HG03378 (cell line): ENCODE results near the gene PFDN1.
A peak's percentile ranks its signal among the peaks of the same experiment; 100 is the strongest.

Experiments
- ATAC-seq: cut with Tn5 transposase; IDR thresholded peaks from one replicate; pipeline ENCODE4 v1.9.1; 2021; ENCODE audit warnings: mild to moderate bottlenecking, moderate library complexity; ENCODE audit not compliant: unreplicated experiment

The PFDN1 gene

DNA sequence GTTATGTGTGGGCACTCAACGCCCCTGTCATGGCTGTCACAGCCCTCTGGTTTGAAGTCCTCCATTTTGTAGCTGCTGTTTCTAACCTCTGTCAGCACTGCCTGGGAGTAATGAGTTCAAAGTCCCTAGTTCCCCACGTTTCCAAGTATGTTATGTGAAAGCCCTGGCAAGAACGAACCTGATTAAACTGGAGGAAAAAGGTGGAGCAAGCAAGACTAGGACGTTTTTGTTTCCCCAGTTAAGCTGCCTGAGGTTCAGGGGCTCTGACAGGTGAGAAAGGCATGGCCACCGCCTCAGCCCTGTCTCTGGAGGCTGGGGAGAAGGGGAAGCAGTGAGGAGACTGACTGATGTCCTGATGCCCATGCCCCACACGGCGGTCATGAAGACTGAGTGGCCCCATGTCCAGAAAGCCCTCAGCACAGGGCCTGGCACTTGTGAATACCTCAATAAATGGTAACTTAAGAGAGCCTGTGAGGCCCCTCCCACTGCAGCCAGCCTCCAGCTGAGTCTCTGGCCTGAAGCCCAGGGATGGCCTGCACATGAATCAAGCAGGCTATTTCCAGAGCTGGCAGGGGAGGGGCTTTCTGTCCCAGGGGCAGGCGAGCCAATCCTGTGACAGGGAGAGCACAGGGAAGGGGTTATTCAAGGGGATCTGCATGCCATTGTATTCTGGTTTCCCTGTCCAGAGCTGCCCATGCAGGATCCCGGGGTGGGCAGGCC, 61.8 kb downstream of the PFDN1 start:
- no peak for ATAC-seq

DNA sequence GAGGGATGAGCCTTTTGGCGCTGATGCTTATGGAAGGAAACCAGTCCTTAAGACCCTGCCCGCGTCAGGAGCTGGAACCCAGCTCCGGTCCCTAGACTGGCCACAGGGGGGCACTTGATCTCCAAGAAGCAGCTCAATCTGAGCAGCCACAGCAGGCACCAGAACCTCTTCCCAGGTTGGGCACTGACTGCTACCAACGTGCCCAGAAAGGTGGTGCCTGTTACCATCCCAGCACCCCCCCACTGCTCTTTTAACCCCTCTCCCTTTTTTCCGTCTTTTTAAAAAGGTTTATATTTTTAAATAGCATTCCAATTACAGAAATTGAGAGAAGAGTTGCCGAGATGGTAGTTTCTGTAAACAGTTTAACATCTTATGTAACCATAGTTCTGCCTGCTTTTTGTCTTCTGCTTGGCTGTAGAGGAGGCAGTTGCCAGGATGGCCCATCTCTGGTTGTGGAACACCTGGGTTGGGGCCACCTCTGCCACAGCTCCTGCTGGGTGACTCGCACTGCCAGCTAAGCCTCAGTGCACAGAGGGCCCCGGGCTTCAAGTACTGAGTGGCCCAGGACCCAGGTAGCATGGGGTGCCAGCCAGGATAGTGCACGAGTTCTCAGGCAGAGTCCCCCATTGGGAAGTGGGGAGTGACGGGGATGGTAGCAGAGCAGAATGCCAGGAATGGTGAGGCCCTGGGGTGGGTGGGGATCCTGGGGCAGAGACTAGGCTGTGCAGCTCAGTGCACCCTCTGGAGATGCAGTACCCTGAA, 62.8 kb downstream of the PFDN1 start:
- ATAC-seq = no peak

DNA sequence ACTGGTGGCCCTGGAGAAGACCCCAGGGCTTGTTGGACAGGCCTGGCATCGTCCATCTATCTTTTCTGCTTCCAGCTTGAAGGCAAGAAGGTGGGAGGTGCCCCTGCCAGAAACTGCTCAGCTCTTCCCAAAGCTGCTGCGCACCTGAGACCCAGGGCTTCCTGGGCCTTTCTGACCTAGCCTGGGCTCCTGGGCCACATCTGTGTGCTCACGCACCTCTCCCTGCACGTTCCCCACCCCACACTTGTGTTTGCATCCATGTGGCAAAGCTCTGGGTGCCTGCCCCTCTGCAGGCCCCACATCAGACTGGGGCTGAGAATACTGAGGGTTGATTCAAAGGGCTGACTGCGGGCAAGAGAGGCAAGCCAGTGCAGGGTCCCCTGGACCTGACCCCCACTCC, 63.4 kb downstream of the PFDN1 start:
- no peak for ATAC-seq

DNA sequence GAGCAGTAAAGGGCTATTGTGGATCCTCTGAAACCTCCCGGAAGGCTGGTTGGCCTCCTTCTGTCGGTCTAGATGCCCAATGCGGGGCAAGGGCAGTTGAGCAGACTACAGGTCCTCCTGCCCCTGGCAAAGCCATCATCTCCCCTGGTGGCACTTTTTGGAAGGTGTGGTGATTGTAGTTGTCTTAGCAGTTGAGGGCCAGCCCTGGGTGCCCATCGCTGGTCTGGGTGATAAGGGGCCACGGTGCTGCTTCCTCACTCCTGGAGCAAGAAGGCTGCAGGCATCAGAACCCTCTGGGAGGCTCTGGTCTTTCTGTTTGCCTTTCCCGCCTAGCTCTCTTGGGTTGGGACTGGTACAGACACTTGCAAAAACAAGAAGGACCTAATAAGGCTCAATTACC, 64.1 kb downstream of the PFDN1 start:
- ATAC-seq = no peak

DNA sequence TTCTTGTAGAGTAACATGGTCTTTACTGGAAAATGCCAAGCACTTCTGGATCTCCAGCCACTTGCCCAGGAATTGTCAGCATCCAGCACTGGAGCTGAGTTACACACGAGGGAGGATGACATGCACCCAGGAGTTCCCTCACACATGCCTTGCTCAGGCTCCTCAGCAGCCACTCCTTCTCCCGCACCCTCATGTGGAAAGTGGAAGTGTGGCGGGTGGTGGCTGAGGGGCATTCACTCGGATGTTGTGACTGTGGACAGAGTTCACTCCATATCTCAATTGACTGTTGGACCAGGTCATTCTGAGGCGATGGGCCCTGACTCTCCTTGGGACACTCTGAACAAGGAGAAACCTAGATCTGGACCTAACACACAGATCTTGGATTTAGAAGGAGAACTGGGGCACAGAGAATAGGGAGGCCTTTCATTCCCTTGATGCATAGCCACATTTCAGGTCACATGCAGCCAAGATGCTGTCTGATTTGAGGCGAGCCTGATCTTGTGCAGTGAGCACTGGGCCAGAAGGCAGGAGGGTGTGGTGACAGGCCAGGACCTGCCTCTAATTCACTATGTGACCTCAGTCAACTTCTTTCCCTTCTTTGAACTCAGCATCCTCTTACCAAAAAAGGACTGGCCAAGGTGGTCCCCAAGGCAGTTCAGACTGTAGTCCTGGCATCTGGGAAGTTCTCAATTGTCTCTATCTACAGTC, 65.9 kb downstream of the PFDN1 start:
- no peak for ATAC-seq

DNA sequence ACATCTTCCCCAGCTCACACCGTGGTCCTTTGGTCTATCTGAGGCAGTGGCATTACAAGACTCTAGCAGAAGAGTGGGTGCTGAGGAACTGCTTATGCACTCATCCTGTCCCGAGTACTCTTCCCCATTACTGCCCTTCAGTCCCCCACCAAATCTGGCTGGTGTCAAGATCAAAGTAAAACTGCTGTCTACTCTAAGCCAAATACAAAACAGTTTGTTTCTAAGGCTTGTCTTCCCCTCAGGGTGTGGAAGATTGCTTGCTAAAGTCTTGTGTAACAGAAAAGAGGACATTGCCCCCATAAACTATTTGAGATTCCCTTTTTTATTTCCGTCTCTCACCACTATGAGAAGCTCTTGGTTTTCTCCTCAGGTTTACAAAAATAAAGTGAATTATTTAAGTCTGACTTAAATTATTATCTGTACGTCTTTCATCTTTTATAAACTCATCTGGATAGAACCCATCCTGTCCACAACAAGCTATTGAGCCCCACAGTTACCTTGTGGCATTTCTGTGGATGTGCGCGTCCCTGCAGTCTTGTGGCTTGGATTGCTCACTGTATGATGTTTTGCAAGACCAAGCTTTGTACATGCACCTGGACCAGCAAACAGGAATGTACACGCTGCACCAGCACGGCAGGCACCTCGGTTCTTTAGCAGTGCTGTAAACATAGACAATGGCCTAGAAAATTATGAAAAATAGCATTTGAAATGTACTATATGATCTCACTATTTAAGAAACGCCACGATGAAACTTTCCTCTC, 66.9 kb downstream of the PFDN1 start:
- no peak for ATAC-seq

DNA sequence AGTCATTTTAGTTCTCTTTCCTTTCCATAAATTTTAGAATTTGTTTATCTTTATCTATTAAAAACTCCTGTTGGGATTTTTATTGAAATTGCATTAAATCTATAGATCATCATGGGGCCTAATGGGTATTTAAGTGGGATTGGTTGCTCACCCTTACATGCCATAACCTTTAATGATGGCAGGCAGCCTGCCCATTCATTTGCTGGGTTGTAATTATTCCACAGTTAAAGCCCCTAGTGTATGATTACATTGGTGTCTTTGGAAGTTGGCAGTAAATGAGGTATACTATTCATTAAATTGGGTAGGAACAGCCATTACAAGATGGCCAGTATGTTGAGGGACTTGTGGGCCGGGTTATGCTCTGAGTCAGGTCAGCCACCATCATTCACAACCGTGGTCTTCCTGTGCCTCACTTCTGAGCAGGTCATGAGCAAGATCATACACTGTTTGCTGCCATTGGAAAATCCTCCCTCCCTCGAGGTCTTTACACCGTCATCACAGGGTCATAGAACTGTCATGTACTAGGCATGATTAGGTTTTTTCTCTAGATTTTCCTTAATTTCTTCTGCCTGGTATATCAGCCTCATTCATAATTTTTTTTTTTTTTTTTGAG, 68.4 kb downstream of the PFDN1 start:
- ATAC-seq = no peak

DNA sequence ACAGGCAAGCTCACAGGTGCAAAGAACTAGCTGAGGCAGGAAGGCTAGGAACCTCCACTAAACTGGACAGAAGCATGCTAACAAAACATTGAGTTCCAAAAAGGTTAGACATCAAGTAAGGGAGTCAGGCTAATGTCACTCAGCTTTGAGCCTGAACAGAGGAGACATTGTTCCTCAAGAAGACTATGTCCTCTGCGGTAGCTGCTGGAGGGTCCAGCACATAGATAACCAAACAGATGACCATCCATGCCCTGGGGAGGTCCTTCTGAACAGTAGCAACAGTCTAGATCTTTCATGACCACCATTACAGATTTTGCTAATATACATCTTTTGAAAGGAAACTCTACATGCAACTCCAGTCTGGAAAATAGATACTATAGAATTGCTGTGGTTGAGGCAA, 70.2 kb downstream of the PFDN1 start:
- no peak for ATAC-seq

DNA sequence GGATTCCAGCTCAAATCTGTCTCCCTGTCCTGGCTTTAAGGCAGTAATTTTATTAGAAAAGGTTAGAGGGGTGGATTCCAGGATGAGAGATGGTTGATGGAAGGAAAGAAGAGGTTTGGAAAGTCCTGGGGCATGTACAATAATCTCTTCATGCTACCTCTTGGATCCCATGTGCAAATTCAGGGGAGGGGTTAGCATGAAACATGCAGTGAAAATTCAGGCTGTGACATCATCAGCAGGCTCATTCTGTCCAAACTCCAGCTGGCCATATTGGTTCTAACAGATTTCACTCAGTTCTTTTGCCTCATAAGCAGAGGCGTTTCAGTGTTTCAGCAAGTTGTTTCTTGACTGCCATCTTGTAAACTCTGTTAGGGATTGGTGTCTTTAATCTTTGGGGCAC, 72.5 kb downstream of the PFDN1 start:
- ATAC-seq = no peak

DNA sequence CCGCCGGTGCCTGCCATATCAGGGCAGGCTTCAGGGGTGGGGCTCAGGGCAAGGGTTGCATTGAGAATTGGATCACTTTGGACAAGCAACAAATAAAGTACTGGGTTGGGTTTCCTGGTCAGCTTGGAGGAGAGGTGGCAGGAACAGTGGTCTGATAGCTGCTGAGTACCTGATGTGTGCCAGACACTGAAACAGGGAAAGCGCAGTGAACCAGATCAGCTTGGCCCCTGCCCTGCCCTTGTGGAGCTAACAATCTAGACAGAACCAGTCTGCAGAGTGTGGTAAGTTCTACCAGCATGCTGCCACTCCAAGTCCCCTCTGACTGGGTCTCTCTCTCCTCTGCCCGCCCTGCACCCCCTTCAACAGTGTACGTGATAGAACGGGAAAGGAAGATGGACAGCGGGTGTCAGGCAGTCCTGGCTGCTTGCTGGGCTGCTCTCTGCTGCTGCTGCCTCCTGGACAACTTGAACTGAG, 74.5 kb downstream of the PFDN1 start:
- ATAC-seq = no peak

DNA sequence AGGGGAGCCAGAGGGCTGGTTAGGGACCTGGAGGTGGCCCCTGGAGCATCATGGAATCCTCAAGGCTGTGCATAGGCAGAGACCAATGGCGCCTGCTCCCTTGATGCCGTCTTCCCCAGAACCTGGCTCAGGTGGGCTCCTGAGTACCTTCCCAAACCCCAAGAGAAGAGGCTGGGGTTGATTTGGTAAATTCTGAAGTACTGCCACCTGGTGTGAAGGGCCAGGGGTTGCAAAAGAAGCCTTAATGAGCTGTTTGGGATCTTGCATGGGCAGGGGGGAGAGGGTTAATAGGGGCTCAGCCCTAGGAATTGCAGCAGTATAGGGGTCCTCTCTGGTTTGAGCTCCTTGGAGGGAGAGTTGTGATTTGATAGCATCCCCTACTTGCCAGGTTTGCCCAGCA, 75.9 kb downstream of the PFDN1 start:
- no peak for ATAC-seq

DNA sequence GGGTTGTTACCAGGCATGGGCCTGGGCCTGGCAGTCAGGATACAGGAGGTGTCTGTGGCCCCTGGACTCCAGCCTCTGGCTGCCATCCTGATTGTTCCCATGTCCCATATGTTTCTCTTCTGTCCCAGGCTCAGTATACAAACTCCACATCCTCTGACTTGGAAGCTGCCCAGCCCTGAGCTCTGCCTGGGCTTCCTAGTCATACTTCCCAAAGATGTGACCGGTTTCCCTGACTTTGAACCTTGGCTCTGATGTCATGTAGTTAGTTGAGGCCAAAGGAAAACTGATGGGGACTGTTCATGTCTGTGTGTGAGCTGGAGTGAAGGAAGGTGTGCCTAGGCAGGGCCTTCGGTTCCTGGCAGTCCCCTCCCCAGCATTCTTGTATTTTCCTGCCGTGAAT, 77.5 kb downstream of the PFDN1 start:
- no peak for ATAC-seq

DNA sequence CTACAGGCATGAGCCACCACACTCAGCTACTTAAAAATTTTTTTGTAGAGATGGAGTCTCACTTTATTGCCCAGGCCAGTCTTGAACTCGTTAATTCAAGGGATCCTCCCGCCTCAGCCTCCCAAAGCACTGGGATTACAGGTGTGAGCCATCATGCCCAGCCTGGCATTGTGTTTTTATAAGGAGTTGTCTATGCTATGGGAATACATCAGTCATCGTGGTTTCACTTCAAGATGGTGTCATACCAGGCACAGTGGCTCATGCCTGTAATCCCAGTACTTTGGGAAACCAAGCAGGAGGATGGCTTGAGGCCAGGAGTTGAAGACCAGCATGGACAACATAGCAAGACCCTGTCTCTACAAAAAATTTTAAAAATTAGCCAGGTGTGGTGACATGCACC, 78.2 kb downstream of the PFDN1 start:
- ATAC-seq = no peak

DNA sequence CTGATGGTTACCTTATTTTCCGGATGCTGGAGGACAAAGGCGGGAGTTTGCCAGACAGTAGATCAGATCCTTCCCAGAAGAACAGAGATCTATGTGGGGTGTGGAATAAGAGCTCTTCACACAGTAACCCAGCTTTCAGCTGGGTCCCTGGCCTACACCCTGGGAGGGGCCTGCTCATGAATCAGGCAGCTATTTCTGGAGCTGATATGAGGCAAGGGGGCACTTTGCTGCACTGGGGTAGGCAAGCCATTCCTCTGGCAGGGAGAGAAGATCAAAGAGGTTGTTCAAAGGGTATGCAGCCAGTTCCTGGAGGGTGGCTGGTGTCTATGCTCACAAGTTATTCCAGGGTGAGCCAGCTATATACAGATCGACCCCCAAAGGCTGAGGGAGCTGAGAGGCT, 79.3 kb downstream of the PFDN1 start:
- ATAC-seq = no peak

DNA sequence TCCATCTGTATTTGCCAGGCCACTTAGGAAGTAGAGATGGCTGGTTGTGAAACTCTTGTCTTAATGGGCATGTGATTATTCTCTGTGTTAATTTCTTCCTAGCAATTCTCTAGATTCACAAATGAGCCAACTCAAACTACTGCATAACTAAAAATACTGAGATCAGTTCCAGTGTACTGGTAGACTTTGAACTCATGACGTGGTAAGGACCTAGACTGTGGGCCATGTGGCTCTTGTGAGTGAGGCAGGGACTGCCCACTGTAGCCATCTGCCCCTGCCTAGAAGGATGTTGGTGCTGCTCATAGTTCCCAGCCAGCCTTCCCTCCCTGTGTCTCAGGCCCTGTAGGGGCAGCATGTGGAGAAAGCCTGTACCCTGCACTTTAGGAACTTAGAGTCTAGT, 80.5 kb downstream of the PFDN1 start:
- ATAC-seq = no peak

DNA sequence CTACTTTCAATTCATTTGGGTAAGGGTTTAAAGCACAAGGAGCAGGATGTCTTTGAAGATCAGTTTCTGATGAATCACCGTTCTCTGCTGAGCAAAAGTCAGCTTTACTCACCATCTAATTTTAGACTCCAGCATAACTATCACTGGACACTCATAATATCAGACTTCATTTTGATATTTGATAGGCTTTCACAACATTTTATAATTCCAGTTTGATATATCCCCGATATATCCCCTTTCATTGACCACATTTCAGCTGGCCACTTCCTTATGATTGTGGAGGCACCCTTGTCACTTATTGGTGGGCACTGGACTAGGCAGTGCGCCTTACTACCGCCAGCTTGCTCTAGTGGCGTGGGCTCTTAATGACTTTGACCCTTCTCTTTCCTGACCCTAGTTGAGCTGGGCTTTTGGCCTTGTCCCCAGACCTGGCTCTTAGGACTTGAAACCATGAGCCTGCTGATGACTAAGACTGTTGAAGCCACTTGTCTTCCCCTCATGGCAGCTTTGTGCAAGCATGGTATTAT, 81.1 kb downstream of the PFDN1 start:
- peak; percentile 41 for ATAC-seq

DNA sequence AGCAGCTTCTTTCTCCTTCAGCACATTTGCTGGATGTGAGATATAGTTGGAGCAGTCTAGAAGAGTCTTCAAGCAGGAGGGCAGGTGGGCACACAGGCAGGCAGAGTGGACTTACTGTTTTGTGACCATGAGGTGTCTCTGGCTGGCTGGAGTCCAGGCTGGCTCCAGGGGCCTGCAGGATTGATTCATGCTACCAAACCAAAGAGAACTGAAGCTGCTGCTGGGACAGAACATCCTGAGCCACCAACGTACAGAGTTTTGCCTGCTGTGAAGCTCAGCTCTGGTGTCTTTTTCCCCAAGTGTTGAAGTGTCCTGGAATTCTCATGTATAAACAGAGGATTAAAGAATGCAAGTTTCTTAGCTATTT, 82.2 kb downstream of the PFDN1 start:
- no peak for ATAC-seq

DNA sequence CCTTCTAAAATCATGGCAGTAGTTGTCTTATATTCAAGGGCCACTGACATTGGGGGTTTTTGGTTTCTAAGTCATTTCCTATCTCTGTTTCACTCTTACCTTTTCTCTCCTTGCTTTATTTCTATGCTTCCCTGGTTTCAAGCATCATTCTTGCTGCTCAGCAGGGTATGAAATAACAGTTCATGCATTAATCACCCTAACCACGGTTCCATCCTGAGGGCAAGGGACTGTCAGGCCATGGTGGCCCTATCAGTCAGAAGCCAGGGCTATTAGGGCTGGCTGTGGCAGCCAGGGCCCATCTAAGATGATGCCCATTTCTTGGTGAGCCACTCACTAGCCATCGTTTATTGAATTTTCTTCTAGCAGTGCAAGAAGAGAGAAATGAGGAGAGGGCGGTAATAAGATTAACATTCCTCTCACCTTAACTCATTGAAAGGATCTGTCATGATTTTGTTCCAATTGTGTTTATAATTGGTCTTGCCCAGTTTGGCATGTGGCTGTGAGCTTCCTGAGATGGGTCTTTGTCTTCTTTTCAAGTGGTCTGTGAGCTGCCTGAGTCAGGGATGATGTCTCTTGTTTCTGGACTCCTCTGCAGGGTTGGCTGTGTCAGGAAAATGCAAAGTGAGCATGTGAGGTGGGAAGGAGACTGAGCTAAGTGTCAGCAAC, 82.7 kb downstream of the PFDN1 start:
- peak; percentile 51 for ATAC-seq

DNA sequence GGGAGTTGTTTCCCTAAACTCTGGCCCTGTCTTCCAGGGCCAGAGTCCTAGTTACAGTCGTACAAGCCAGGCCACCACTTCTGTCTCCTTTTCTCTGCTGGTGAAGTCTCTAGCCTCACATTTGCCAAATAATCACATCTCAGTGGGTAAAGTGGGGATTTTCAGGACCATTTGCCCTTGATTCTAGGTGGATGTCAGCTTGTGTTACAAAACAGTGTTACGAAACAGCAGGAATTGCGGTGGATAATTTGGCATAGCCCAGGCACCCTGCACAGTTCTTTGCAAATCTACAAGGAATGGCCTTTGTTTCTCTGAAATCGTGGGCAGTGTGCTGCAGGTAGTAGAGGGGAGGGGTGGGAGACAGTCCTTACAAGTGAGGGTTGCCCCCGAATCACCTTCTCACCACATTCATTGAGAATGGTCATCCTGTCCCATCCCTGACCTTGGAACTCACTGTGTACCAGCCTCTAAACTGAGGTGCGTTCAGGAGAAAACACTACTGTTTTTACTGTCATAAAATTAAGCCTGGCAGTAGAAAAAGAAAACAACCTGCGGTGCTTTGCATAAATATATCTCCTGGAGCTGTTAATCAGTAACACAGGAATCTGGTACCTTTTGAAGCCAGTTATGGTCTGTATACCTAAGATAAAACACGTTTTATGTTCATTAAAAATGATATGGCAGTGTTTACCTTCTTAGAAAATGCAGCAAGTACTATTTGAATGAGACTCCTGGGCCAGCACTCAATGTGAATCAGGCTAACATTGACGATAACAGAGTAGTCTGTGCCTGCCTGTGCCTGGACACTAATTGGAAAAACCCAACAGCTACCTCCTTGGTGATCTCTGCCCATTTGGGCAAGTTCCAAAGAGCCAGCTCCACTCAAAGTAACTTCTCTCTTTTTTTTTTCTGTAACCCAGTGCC, 83.6 kb downstream of the PFDN1 start:
- peak; percentile 16 for ATAC-seq
